H9 (cell line): Measurements from ENCODE around the gene SLC16A6. TPM values are rescaled to one million over a fixed set of nuclear protein-coding genes. Genes with fewer than 3 reads are reported as not detected.

Experiments
- DNase-seq: peaks from one replicate; pipeline ENCODE4 v3.0.0-alpha.2; 2017
- H2AFZ ChIP-seq: one replicate; pipeline ENCODE4 v1.6.1; 2013; ENCODE audit warnings: mild to moderate bottlenecking, low read length, control low read depth, moderate library complexity
- H2AK5ac ChIP-seq: 2 replicates; pipeline ENCODE4 v1.6.1; 2013; ENCODE audit warnings: low read length, control low read depth, mixed read lengths; ENCODE audit not compliant: insufficient read length
- H2BK120ac ChIP-seq: one replicate; pipeline ENCODE4 v1.6.1; 2013; ENCODE audit warnings: low read depth, mild to moderate bottlenecking, low read length, control low read depth, inconsistent platforms; ENCODE audit not compliant: poor library complexity, severe bottlenecking
- H2BK12ac ChIP-seq: 2 replicates; pipeline ENCODE4 v1.6.1; 2013; ENCODE audit warnings: low read length, control low read depth, mixed read lengths, low read depth; ENCODE audit not compliant: insufficient read length
- H2BK15ac ChIP-seq: 2 replicates; pipeline ENCODE4 v1.6.1; 2013; ENCODE audit warnings: low read depth, low read length, control low read depth
- H2BK20ac ChIP-seq: one replicate; pipeline ENCODE4 v1.6.1; 2013; ENCODE audit warnings: low read depth, mild to moderate bottlenecking, low read length, control low read depth, inconsistent platforms; ENCODE audit not compliant: poor library complexity, severe bottlenecking
- H2BK5ac ChIP-seq: 2 replicates; pipeline ENCODE4 v1.6.1; 2013; ENCODE audit warnings: low read length, control low read depth, mixed read lengths; ENCODE audit not compliant: insufficient read length
- H3K14ac ChIP-seq: 2 replicates; pipeline ENCODE4 v1.6.1; 2013; ENCODE audit warnings: low read length, control low read depth; ENCODE audit not compliant: insufficient read depth
- H3K18ac ChIP-seq: 2 replicates; pipeline ENCODE4 v1.6.1; 2013; ENCODE audit warnings: low read depth, mild to moderate bottlenecking, mixed read lengths, low read length, control low read depth; ENCODE audit not compliant: insufficient read length
- H3K23ac ChIP-seq: 2 replicates; pipeline ENCODE4 v1.6.1; 2013; ENCODE audit warnings: low read length, control low read depth, mixed read lengths, low read depth; ENCODE audit not compliant: insufficient read length
- H3K23me2 ChIP-seq: 2 replicates; pipeline ENCODE4 v1.6.1; 2013; ENCODE audit warnings: low read depth, mild to moderate bottlenecking, mixed read lengths, low read length, control low read depth; ENCODE audit not compliant: insufficient read length, poor library complexity, severe bottlenecking
- H3K27ac ChIP-seq: 2 replicates; pipeline ENCODE4 v1.5.1; 2013; ENCODE audit warnings: low read length, control low read depth, mixed read lengths, low read depth; ENCODE audit not compliant: insufficient read length
- H3K27me3 ChIP-seq: 2 replicates; pipeline ENCODE4 v1.6.1; 2013; ENCODE audit warnings: low read length, control low read depth, inconsistent platforms; ENCODE audit not compliant: insufficient read depth
- H3K4ac ChIP-seq: 2 replicates; pipeline ENCODE4 v1.6.1; 2013; ENCODE audit warnings: low read depth, mild to moderate bottlenecking, control low read depth, inconsistent platforms, low read length, moderate library complexity
- H3K4me1 ChIP-seq: 2 replicates; pipeline ENCODE4 v1.6.1; 2013; ENCODE audit warnings: low read length, control low read depth, inconsistent platforms; ENCODE audit not compliant: insufficient read depth
- H3K4me2 ChIP-seq: 2 replicates; pipeline ENCODE4 v1.6.1; 2013; ENCODE audit warnings: low read length, control low read depth, mixed read lengths; ENCODE audit not compliant: insufficient read length, insufficient read depth
- H3K56ac ChIP-seq: 2 replicates; pipeline ENCODE4 v1.6.1; 2013; ENCODE audit warnings: low read depth, mild to moderate bottlenecking, mixed read lengths, low read length, control low read depth; ENCODE audit not compliant: insufficient read length
- H3K79me1 ChIP-seq: 2 replicates; pipeline ENCODE4 v1.6.1; 2013; ENCODE audit warnings: low read depth, mild to moderate bottlenecking, moderate library complexity, low read length, control low read depth, inconsistent platforms; ENCODE audit not compliant: insufficient read depth, poor library complexity, severe bottlenecking
- H3K79me2 ChIP-seq: 2 replicates; pipeline ENCODE4 v1.6.1; 2013; ENCODE audit warnings: low read length, control low read depth, inconsistent platforms; ENCODE audit not compliant: insufficient read depth
- H3K9ac ChIP-seq: 2 replicates; pipeline ENCODE4 v1.6.1; 2013; ENCODE audit warnings: low read length, control low read depth, mixed read lengths; ENCODE audit not compliant: insufficient read length; ENCODE audit errors: extremely low read depth
- H3K9me3 ChIP-seq: one replicate; pipeline ENCODE4 v1.6.1; 2013; ENCODE audit warnings: low read depth, low read length, inconsistent platforms; ENCODE audit not compliant: control insufficient read depth
- H3T11ph ChIP-seq: one replicate; pipeline ENCODE4 v1.6.1; 2013; ENCODE audit warnings: mild to moderate bottlenecking, low read length, control low read depth, inconsistent platforms
- H4K20me1 ChIP-seq: one replicate; pipeline ENCODE4 v1.6.1; 2013; ENCODE audit not compliant: control insufficient read depth, insufficient read length, insufficient read depth
- H4K5ac ChIP-seq: 2 replicates; pipeline ENCODE4 v1.6.1; 2013; ENCODE audit warnings: low read depth, mild to moderate bottlenecking, mixed read lengths, low read length, control low read depth; ENCODE audit not compliant: insufficient read length
- H4K8ac ChIP-seq: replicated peaks from 2 replicates; pipeline ENCODE4 v1.6.1; 2013; ENCODE audit warnings: low read length, control low read depth, mixed read lengths, low read depth; ENCODE audit not compliant: insufficient read length
- H4K91ac ChIP-seq: 2 replicates; pipeline ENCODE4 v1.6.1; 2013; ENCODE audit warnings: low read depth, mild to moderate bottlenecking, moderate library complexity, mixed read lengths, low read length, control low read depth; ENCODE audit not compliant: insufficient read length
- H3K27ac Mint-ChIP-seq, 3 experiments: 2 replicates in 2 of 3; 3 replicates in 1 of 3; pipeline ENCODE4 v1.8.0; 2020 to 2021; ENCODE audit warnings: mixed read lengths in 3 of 3, mild to moderate bottlenecking in 1 of 3, moderate library complexity in 1 of 3
- H3K27me3 Mint-ChIP-seq: 2 replicates; pipeline ENCODE4 v1.8.0; 2021; ENCODE audit warnings: low read depth, mild to moderate bottlenecking, moderate library complexity, mixed read lengths
- H3K36me3 Mint-ChIP-seq, 3 experiments: 2 replicates in 2 of 3; 3 replicates in 1 of 3; pipeline ENCODE4 v1.8.0; 2020 to 2021; ENCODE audit warnings: low read depth in 3 of 3, mixed read lengths in 3 of 3; ENCODE audit not compliant: insufficient read depth in 1 of 3
- H3K4me1 Mint-ChIP-seq, 2 experiments: 2 replicates each; pipeline ENCODE4 v1.8.0; 2020; ENCODE audit warnings: mixed read lengths in 2 of 2
- H3K4me3 Mint-ChIP-seq, 2 experiments: 2 replicates in 1 of 2; 3 replicates in 1 of 2; pipeline ENCODE4 v1.8.0; 2020 to 2021; ENCODE audit warnings: mild to moderate bottlenecking in 2 of 2, mixed read lengths in 2 of 2, moderate library complexity in 1 of 2
- H3K9me3 Mint-ChIP-seq, 2 experiments: 2 replicates in 1 of 2; 3 replicates in 1 of 2; pipeline ENCODE4 v1.8.0; 2020; ENCODE audit warnings: mild to moderate bottlenecking in 2 of 2, mixed read lengths in 2 of 2, moderate library complexity in 1 of 2
- WGBS: extraction: QIAGEN DNeasy Blood & Tissue Kit; methylation state at CpG from one replicate; pipeline ENCODE4 v1.1.7; 2013; ENCODE audit warnings: missing lambda C conversion rate, low lambda C conversion rate, mixed read lengths; ENCODE audit not compliant: insufficient read length; ENCODE audit errors: extremely low coverage; 5-methylcytosine and 5-hydroxymethylcytosine counted together
- total RNA-seq: library from RNA; stranded (reverse); gene quantifications from 2 replicates; pipeline ENCODE4 v1.2.1, GENCODE V29; 2021
- TF ChIP-seq, protein P1 (sequence below): fragments of 200-600 bp; sonication (generic); conservative IDR thresholded peaks from 3 replicates; pipeline ENCODE4 v1.8.0; 2021; ENCODE audit warnings: antibody characterized with exemption, mild to moderate bottlenecking

The SLC16A6 gene
- total RNA-seq, 1 experiment from 2014 or later: 0.33 TPM

DNA sequence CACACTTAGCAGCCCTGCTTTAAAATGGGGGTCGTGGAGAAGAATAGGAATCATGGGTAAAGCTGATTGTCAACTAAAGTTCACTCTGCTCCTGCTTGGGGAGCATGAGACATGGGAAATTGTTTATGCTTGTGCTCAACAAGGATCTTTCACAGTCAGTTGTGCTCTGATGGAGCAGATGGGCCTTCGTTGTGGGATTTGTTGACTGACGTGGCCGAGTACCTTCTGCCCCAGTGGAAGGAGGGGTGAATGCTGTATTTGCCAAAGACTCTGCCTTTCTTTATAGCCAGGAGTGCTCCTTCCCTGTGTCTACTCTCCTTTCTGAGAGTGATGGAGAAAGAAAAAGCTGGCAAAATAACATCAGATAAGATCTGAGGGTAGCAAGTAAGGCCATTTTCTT is 11.7 kb upstream of the SLC16A6 start:
- H4K5ac ChIP-seq: no peak overlapping the region
- H2AK5ac ChIP-seq: no peak overlapping the region
- no peak overlapping the region for H3K56ac ChIP-seq
- H3K18ac ChIP-seq: no peak overlapping the region
- no peak overlapping the region for H2BK12ac ChIP-seq
- no peak for DNase-seq
- Mint-ChIP-seq H3K36me3 (peaks cover 8 to 17% (median 8%) of the 10 kb centered on the region in 3 experiments), H3K27ac (peak overlapping the region in 1 of 3 experiments; percentile 86; a peak in 1 of 7 replicates), H3K9me3 (peaks cover 0 to 3% of the 10 kb centered on the region in 2 experiments; a peak in 2 of 5 replicates), H3K27me3 (peaks cover 12% of the 10 kb centered on the region), H3K4me1 (peaks cover 21 to 28% of the 10 kb centered on the region in 2 experiments), H3K4me3 (peak overlapping the region in 1 of 2 experiments; percentile 7; a peak in 1 of 5 replicates)
- H2BK5ac ChIP-seq: no peak overlapping the region
- H3K4ac ChIP-seq: no peak overlapping the region
- H4K20me1 ChIP-seq: no peaks in the 10 kb centered on the region
- WGBS: no CpG with 5 or more reads among the region's 4 CpGs
- TF ChIP-seq, protein P1, sequence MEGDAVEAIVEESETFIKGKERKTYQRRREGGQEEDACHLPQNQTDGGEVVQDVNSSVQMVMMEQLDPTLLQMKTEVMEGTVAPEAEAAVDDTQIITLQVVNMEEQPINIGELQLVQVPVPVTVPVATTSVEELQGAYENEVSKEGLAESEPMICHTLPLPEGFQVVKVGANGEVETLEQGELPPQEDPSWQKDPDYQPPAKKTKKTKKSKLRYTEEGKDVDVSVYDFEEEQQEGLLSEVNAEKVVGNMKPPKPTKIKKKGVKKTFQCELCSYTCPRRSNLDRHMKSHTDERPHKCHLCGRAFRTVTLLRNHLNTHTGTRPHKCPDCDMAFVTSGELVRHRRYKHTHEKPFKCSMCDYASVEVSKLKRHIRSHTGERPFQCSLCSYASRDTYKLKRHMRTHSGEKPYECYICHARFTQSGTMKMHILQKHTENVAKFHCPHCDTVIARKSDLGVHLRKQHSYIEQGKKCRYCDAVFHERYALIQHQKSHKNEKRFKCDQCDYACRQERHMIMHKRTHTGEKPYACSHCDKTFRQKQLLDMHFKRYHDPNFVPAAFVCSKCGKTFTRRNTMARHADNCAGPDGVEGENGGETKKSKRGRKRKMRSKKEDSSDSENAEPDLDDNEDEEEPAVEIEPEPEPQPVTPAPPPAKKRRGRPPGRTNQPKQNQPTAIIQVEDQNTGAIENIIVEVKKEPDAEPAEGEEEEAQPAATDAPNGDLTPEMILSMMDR: no peak
- no peak overlapping the region for H3K23ac ChIP-seq
- no peak overlapping the region for H3T11ph ChIP-seq
- H3K79me2 ChIP-seq: no peaks in the 10 kb centered on the region
- H2AFZ ChIP-seq: no peak overlapping the region
- H4K91ac ChIP-seq: no peak overlapping the region
- H3K14ac ChIP-seq: no peak overlapping the region
- H3K9me3 ChIP-seq: no peaks in the 10 kb centered on the region
- H2BK20ac ChIP-seq: no peak overlapping the region
- no peak overlapping the region for H4K8ac ChIP-seq
- H3K79me1 ChIP-seq: no peaks in the 10 kb centered on the region
- H3K4me2 ChIP-seq: no peak overlapping the region
- H3K27me3 ChIP-seq: no peaks in the 10 kb centered on the region
- no peak overlapping the region for H2BK15ac ChIP-seq
- no peaks in the 10 kb centered on the region for H3K23me2 ChIP-seq
- no peak overlapping the region for H2BK120ac ChIP-seq
- H3K4me1 ChIP-seq: peaks cover 3% of the 10 kb centered on the region; the same call in 1 of the 2 replicates
- H3K9ac ChIP-seq: no peak overlapping the region
- no peak overlapping the region for H3K27ac ChIP-seq
